HL-60 (cell line): Measurements from ENCODE around the gene RAB11FIP3.

Experiments
- DNase-seq, 2 experiments: peaks; one replicate each; pipeline ENCODE4 v3.0.0-alpha.2; 2010 to 2020; ENCODE audit warnings: low read depth in 1 of 2, low spot score in 1 of 2
- H3K27ac ChIP-seq: fragments of 250-450 bp; sonication (Bioruptor Pico); replicated peaks from 2 replicates; pipeline ENCODE4 v1.5.1; 2020; ENCODE audit warnings: mild to moderate bottlenecking, moderate library complexity
- H3K27me3 ChIP-seq: fragments of 250-450 bp; sonication (Bioruptor Pico); 2 replicates; pipeline ENCODE4 v1.5.1; 2021; ENCODE audit warnings: mild to moderate bottlenecking, moderate library complexity; ENCODE audit not compliant: insufficient read depth, poor library complexity, severe bottlenecking
- H3K4me3 ChIP-seq: replicated peaks from 2 replicates; pipeline ENCODE4 v1.5.1; 2011; ENCODE audit warnings: mild to moderate bottlenecking, control low read depth, low read length; ENCODE audit not compliant: insufficient read depth
- GABPA ChIP-seq: IDR thresholded peaks from 2 replicates; pipeline ENCODE4 v1.6.1; 2012; ENCODE audit warnings: low read depth
- POLR2AphosphoS5 ChIP-seq: IDR thresholded peaks from 2 replicates; pipeline ENCODE4 v1.6.1; 2012; ENCODE audit warnings: low read depth
- SPI1 ChIP-seq: IDR thresholded peaks from 2 replicates; pipeline ENCODE4 v1.6.1; 2012; ENCODE audit warnings: low read depth, mild to moderate bottlenecking, borderline replicate concordance
- TF ChIP-seq, protein P1 (sequence below): IDR thresholded peaks from one replicate; pipeline ENCODE4 v1.5.1; 2011; ENCODE audit warnings: low read length, control low read depth, inconsistent platforms; ENCODE audit not compliant: insufficient read depth
- TF ChIP-seq, protein P2 (sequence below): IDR thresholded peaks from 2 replicates; pipeline ENCODE4 v1.6.1; 2012; ENCODE audit warnings: low read depth; ENCODE audit not compliant: insufficient replicate concordance

The RAB11FIP3 gene

DNA sequence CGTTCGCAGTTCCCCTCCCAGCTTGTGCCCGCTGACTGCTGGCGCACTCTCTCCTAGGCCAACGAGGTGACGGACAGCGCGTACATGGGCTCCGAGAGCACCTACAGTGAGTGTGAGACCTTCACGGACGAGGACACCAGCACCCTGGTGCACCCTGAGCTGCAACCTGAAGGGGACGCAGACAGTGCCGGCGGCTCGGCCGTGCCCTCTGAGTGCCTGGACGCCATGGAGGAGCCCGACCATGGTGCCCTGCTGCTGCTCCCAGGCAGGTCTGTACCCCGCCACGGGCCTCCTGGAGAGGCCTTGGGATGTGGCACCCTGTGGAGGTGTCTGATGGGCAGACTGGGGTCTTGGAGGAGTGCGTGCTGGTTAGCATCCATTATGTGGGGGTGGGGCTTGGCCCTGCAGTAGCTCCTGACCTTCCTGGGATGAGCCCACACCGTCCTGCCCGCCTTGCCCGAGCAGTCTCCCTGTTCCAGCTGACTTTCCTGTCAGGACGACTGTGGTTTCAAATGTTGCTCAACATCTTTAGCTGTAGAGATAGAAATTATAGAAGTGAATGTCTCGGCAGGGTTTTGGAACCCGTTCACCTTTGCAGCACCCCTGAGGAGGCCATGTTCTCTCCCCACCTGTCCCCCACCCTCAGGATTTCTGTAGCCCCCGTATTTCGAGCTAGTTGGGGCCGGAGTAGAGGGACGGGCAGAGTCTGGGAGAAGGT lies 57.2 kb downstream of the RAB11FIP3 start:
- no peaks in the 10 kb centered on the region for H3K27me3 ChIP-seq
- no peak for DNase-seq
- no peak overlapping the region for H3K27ac ChIP-seq
- no peak overlapping the region for H3K4me3 ChIP-seq
- TF ChIP-seq GABPA = no peak
- TF ChIP-seq SPI1 = no peak
- TF ChIP-seq POLR2AphosphoS5 = no peak
- TF ChIP-seq, protein P1, sequence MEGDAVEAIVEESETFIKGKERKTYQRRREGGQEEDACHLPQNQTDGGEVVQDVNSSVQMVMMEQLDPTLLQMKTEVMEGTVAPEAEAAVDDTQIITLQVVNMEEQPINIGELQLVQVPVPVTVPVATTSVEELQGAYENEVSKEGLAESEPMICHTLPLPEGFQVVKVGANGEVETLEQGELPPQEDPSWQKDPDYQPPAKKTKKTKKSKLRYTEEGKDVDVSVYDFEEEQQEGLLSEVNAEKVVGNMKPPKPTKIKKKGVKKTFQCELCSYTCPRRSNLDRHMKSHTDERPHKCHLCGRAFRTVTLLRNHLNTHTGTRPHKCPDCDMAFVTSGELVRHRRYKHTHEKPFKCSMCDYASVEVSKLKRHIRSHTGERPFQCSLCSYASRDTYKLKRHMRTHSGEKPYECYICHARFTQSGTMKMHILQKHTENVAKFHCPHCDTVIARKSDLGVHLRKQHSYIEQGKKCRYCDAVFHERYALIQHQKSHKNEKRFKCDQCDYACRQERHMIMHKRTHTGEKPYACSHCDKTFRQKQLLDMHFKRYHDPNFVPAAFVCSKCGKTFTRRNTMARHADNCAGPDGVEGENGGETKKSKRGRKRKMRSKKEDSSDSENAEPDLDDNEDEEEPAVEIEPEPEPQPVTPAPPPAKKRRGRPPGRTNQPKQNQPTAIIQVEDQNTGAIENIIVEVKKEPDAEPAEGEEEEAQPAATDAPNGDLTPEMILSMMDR = no peak
- TF ChIP-seq, protein P2, sequence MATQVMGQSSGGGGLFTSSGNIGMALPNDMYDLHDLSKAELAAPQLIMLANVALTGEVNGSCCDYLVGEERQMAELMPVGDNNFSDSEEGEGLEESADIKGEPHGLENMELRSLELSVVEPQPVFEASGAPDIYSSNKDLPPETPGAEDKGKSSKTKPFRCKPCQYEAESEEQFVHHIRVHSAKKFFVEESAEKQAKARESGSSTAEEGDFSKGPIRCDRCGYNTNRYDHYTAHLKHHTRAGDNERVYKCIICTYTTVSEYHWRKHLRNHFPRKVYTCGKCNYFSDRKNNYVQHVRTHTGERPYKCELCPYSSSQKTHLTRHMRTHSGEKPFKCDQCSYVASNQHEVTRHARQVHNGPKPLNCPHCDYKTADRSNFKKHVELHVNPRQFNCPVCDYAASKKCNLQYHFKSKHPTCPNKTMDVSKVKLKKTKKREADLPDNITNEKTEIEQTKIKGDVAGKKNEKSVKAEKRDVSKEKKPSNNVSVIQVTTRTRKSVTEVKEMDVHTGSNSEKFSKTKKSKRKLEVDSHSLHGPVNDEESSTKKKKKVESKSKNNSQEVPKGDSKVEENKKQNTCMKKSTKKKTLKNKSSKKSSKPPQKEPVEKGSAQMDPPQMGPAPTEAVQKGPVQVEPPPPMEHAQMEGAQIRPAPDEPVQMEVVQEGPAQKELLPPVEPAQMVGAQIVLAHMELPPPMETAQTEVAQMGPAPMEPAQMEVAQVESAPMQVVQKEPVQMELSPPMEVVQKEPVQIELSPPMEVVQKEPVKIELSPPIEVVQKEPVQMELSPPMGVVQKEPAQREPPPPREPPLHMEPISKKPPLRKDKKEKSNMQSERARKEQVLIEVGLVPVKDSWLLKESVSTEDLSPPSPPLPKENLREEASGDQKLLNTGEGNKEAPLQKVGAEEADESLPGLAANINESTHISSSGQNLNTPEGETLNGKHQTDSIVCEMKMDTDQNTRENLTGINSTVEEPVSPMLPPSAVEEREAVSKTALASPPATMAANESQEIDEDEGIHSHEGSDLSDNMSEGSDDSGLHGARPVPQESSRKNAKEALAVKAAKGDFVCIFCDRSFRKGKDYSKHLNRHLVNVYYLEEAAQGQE = no peak

- DNase-seq = no peak
- Histone ChIP-seq H3K27me3 (no peaks in the 10 kb centered on the region), H3K4me3 (no peak overlapping the region), H3K27ac (no peak overlapping the region)
- TF ChIP-seq POLR2AphosphoS5 = no peak
- TF ChIP-seq, protein P2 = no peak
Measured at GRCh38 chr16:483341-484075, 58.1 kb downstream of the RAB11FIP3 start.

DNA sequence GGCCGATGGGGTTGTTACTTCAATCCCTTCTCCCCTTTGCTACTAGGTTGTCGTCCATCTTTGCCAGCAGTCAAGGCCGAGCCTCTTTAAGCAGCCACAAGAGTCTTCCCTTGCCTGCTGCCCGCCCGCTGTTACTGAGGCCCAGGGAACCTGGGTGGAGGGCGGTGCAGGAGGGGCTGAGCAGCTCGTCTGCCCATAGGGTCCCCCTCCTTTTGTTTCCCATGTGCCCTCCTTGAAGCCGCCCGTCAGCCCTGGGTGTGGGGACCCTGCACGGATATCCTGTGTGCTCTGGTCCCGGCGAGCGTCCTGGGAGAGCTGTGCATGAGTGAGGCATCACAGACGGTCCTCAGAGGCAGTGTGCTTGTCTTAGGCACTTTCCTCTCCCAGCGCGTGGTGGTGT lies 64.2 kb downstream of the RAB11FIP3 start:
- H3K27me3 ChIP-seq = no peaks in the 10 kb centered on the region
- no peak for DNase-seq
- no peak overlapping the region for H3K27ac ChIP-seq
- no peak overlapping the region for H3K4me3 ChIP-seq
- no peak for TF ChIP-seq SPI1
- TF ChIP-seq, protein P2 = no peak
- TF ChIP-seq POLR2AphosphoS5 = no peak
- TF ChIP-seq, protein P1 = no peak
- TF ChIP-seq GABPA = no peak
